ENCODE measurements around the gene OR10P1. TPM values are rescaled to one million over a fixed set of nuclear protein-coding genes. Genes with fewer than 3 reads are reported as not detected.

Gene OR10P1
- total RNA-seq, 1 experiment from 2014 or later: not detected

- Histone ChIP-seq H3K36me3 (no peaks in the 10 kb centered on the region), H3K27me3 (replicated peaks) (peaks cover 11% of the 10 kb centered on the region), H3K9me3 (replicated peaks) (no peaks in the 10 kb centered on the region), H3K4me1 (replicated peaks) (no peaks in the 10 kb centered on the region), H3K27ac (no peak overlapping the region), H3K4me3 (no peak overlapping the region)
- no peak for DNase-seq (ENCODE audit: low read depth in 1 of 2, low spot score in 2 of 2)
Measured at GRCh38 chr12:55658635-55659391, 22.1 kb downstream of the OR10P1 start.

GRCh38 chr12:55659486-55660385, 23.0 kb downstream of the OR10P1 start:
- Histone ChIP-seq H3K36me3 (no peaks in the 10 kb centered on the region), H3K4me3 (no peak overlapping the region), H3K9me3 (replicated peaks) (no peaks in the 10 kb centered on the region), H3K27me3 (replicated peaks) (peaks cover 11% of the 10 kb centered on the region), H3K4me1 (replicated peaks) (no peaks in the 10 kb centered on the region), H3K27ac (no peak overlapping the region)
- no peak for DNase-seq (ENCODE audit: low read depth in 1 of 2, low spot score in 2 of 2)

DNA sequence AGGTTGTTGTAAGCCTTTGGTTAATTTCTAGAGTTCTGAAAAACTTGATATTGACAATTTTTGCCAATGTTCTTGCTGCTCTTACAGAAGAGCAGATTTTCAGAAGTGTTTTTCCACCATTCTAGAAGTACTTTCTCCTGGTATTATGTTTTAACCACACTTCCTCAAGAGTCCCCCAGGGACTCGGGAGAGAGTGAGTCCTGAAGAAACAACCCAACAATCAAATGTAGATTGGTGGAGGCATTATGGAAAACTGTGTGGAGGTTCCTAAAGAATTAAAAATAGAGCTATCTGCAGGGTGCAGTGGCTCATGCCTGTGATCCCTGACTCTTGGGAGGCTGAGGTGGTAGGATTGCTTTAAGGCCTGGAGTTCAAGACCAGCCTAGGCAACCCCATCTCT, 26.7 kb downstream of the OR10P1 start:
- no peak for DNase-seq (ENCODE audit: low read depth in 1 of 2, low spot score in 2 of 2)
- Histone ChIP-seq H3K27me3 (replicated peaks) (peaks cover 5% of the 10 kb centered on the region; the same call in 1 of the 2 replicates), H3K4me3 (no peak overlapping the region)

GRCh38 chr12:55664826-55665225, 28.1 kb downstream of the OR10P1 start:
- no peak for DNase-seq (ENCODE audit: low read depth in 1 of 2, low spot score in 2 of 2)
- Histone ChIP-seq H3K4me1 (replicated peaks) (no peaks in the 10 kb centered on the region), H3K36me3 (no peaks in the 10 kb centered on the region), H3K4me3 (no peak overlapping the region), H3K27ac (no peak overlapping the region), H3K27me3 (replicated peaks) (peaks cover 5% of the 10 kb centered on the region; the same call in 1 of the 2 replicates), H3K9me3 (replicated peaks) (no peaks in the 10 kb centered on the region)

More for the DNA sequence above, 26.7 kb downstream of the OR10P1 start:
- H3K27ac ChIP-seq: no peak overlapping the region
- no peaks in the 10 kb centered on the region for H3K36me3 ChIP-seq
- H3K9me3 ChIP-seq (replicated peaks): no peaks in the 10 kb centered on the region
- no peaks in the 10 kb centered on the region for H3K4me1 ChIP-seq (replicated peaks)

DNA sequence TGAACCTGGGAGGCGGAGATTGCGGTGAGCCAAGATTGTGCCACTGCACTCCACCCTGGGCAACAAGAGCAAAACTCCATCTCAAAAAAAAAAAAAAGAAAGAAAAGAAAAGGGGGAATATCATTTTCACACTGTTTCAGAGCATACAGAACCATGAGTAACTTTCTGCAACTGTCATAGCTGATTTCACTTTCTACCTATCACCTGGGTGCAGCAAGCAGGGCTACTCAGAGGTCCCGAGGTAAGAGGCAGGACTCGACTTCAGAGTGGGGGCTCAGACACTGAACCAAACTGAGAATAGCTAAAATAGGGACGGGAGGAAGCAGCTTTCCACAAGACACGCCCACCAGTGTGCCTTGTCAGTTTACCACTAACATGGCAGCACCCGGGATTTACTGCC, 29.8 kb downstream of the OR10P1 start:
- Histone ChIP-seq H3K4me1 (replicated peaks) (no peaks in the 10 kb centered on the region), H3K36me3 (no peaks in the 10 kb centered on the region), H3K27me3 (replicated peaks) (no peaks in the 10 kb centered on the region; the same call in 1 of the 2 replicates), H3K9me3 (replicated peaks) (no peaks in the 10 kb centered on the region), H3K27ac (no peak overlapping the region), H3K4me3 (no peak overlapping the region)
- no peak for DNase-seq (ENCODE audit: low read depth in 1 of 2, low spot score in 2 of 2)

GRCh38 chr12:55670276-55670675, 33.6 kb downstream of the OR10P1 start:
- Histone ChIP-seq H3K4me3 (no peak overlapping the region), H3K27ac (no peak overlapping the region), H3K36me3 (no peaks in the 10 kb centered on the region), H3K4me1 (replicated peaks) (no peaks in the 10 kb centered on the region), H3K9me3 (replicated peaks) (no peaks in the 10 kb centered on the region), H3K27me3 (replicated peaks) (0 out of 2 replicates have a peak, but pooled peaks cover 3% of the 10 kb centered on the region)
- DNase-seq (ENCODE audit: low read depth in 1 of 2, low spot score in 2 of 2): no peak

GRCh38 chr12:55671746-55672145, 35.1 kb downstream of the OR10P1 start:
- H3K4me3 ChIP-seq: no peak overlapping the region
- H3K4me1 ChIP-seq (replicated peaks): no peaks in the 10 kb centered on the region
- H3K27ac ChIP-seq: no peak overlapping the region
- H3K36me3 ChIP-seq: no peaks in the 10 kb centered on the region
- no peak for DNase-seq (ENCODE audit: low read depth in 1 of 2, low spot score in 2 of 2)
- no peaks in the 10 kb centered on the region for H3K9me3 ChIP-seq (replicated peaks)
- H3K27me3 ChIP-seq (replicated peaks): peaks cover 6% of the 10 kb centered on the region; the same call in 1 of the 2 replicates

GRCh38 chr12:55673638-55674037, 36.9 kb downstream of the OR10P1 start:
- H3K9me3 ChIP-seq (replicated peaks): no peaks in the 10 kb centered on the region
- peaks cover 6% of the 10 kb centered on the region; the same call in 1 of the 2 replicates for H3K27me3 ChIP-seq (replicated peaks)
- no peak overlapping the region for H3K27ac ChIP-seq

GRCh38 chr12:55675666-55676065, 39.0 kb downstream of the OR10P1 start:
- H3K27me3 ChIP-seq (replicated peaks): peaks cover 6% of the 10 kb centered on the region; the same call in 1 of the 2 replicates
- no peaks in the 10 kb centered on the region for H3K4me1 ChIP-seq (replicated peaks)
- H3K4me3 ChIP-seq: no peak overlapping the region
- no peak for DNase-seq (ENCODE audit: low read depth in 1 of 2, low spot score in 2 of 2)
- no peaks in the 10 kb centered on the region for H3K9me3 ChIP-seq (replicated peaks)
- H3K36me3 ChIP-seq: no peaks in the 10 kb centered on the region
- no peak overlapping the region for H3K27ac ChIP-seq

More at GRCh38 chr12:55673638-55674037, 36.9 kb downstream of the OR10P1 start:
- H3K36me3 ChIP-seq: no peaks in the 10 kb centered on the region
- no peak overlapping the region for H3K4me3 ChIP-seq
- H3K4me1 ChIP-seq (replicated peaks): no peaks in the 10 kb centered on the region
- DNase-seq (ENCODE audit: low read depth in 1 of 2, low spot score in 2 of 2): no peak

GRCh38 chr12:55676707-55677106, 40.0 kb downstream of the OR10P1 start:
- no peak overlapping the region for H3K4me3 ChIP-seq
- H3K4me1 ChIP-seq (replicated peaks): no peaks in the 10 kb centered on the region
- no peak overlapping the region for H3K27ac ChIP-seq
- H3K9me3 ChIP-seq (replicated peaks): no peaks in the 10 kb centered on the region
- peaks cover 7% of the 10 kb centered on the region; the same call in 1 of the 2 replicates for H3K27me3 ChIP-seq (replicated peaks)
- DNase-seq (ENCODE audit: low read depth in 1 of 2, low spot score in 2 of 2): no peak
- no peaks in the 10 kb centered on the region for H3K36me3 ChIP-seq

- Histone ChIP-seq H3K36me3 (no peaks in the 10 kb centered on the region), H3K27ac (no peak overlapping the region), H3K4me1 (replicated peaks) (no peaks in the 10 kb centered on the region), H3K27me3 (replicated peaks) (peaks cover 14% of the 10 kb centered on the region; the same call in 1 of the 2 replicates), H3K9me3 (replicated peaks) (no peaks in the 10 kb centered on the region), H3K4me3 (no peak overlapping the region)
- DNase-seq (ENCODE audit: low read depth in 1 of 2, low spot score in 2 of 2): no peak
Measured at GRCh38 chr12:55679691-55680090, 43.0 kb downstream of the OR10P1 start.

GRCh38 chr12:55681142-55682077, 44.7 kb downstream of the OR10P1 start:
- Histone ChIP-seq H3K27ac (no peak overlapping the region), H3K4me3 (no peak overlapping the region)

More at GRCh38 chr12:55681142-55682077, 44.7 kb downstream of the OR10P1 start:
- Histone ChIP-seq H3K9me3 (replicated peaks) (no peaks in the 10 kb centered on the region), H3K27me3 (replicated peaks) (peaks cover 9% of the 10 kb centered on the region; the same call in 1 of the 2 replicates), H3K4me1 (replicated peaks) (no peaks in the 10 kb centered on the region), H3K36me3 (no peaks in the 10 kb centered on the region)
- DNase-seq (ENCODE audit: low read depth in 1 of 2, low spot score in 2 of 2): peak in 1 of 2 experiments; percentile 20
